Mesodermal cell (in vitro differentiated cells): ENCODE data around the gene STK39.

Source experiments
- H3K27ac ChIP-seq: 2 replicates; pipeline ENCODE4 v1.7.0; 2013; ENCODE audit warnings: mild to moderate bottlenecking, low read depth, low read length, moderate library complexity; ENCODE audit not compliant: severe bottlenecking
- H3K36me3 ChIP-seq: 2 replicates; pipeline ENCODE4 v1.7.1; 2013; ENCODE audit warnings: mild to moderate bottlenecking, low read length, moderate library complexity; ENCODE audit not compliant: control insufficient read depth, insufficient read depth
- H3K4me1 ChIP-seq: one replicate; pipeline ENCODE4 v1.7.1; 2013; ENCODE audit warnings: mild to moderate bottlenecking, low read length; ENCODE audit not compliant: insufficient read depth, control insufficient read depth, poor library complexity, severe bottlenecking
- H3K4me3 ChIP-seq: 2 replicates; pipeline ENCODE4 v1.7.0; 2013; ENCODE audit warnings: low read length, control low read depth, mild to moderate bottlenecking; ENCODE audit not compliant: insufficient read depth, poor library complexity, severe bottlenecking; ENCODE audit errors: extremely low read depth
- H3K9me3 ChIP-seq: 2 replicates; pipeline ENCODE4 v1.7.1; 2013; ENCODE audit warnings: mild to moderate bottlenecking, low read length, moderate library complexity; ENCODE audit not compliant: control insufficient read depth
- WGBS, 2 experiments: methylation state at CpG; one replicate each; pipeline ENCODE4 v1.1.5; 2013; ENCODE audit warnings: missing lambda C conversion rate in 2 of 2; ENCODE audit not compliant: insufficient coverage in 2 of 2; 5-methylcytosine and 5-hydroxymethylcytosine counted together

STK39 gene

DNA sequence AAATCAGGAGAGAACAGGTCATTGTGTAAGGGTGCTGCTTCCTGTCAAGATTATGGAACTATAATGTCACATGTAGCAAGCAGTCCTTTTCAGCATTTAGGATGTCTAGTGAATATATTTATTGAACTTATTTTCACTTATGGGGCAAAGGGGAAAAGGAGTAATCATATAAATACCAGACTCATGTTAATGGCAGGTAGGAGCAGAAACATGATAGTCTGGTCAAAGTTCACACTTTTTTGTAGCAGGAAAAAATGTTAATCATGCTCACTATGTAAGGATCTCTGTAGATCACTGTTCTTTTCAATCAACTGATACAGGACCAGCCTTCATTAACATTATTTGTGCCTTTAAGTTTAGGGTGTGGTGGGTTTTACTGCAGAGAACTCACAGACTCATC lies 219.0 kb downstream of the STK39 start:
- H3K4me1 ChIP-seq: peaks cover 8% of the 10 kb centered on the region

DNA sequence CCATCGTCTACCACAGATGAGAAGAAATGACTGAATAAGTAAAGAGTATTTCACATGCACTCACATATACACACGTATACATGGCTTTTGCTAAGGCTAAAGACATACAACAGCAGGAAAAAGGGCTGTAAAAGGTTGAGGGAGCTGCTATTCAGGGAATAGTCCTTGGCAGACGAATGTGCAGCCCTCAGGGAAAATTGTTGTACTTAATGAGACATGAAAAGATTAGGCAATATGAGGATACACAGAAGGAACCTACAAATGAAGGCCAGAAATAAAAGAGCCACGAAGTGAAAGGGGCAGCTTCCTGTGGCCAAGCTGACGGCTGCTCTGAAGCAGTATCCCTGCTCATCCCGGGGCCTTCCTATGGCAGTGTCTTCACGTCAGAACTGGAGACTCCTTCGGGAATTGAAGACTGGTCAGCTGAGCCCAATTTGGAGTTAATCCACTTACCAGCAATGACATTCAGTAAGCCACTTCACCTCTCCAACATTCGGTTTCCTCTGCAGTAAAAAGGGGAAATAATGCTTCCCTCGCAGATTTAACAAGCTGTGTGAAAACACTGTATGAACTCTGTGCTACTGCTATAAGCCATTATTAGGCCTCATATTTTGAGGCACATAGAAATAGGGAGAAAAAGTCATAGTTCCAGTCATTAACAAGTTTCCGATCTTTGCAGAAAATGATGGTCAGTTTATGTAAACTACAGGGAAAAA lies 221.8 kb downstream of the STK39 start:
- no peak overlapping the region for H3K27ac ChIP-seq
- H3K36me3 ChIP-seq: peaks cover 3% of the 10 kb centered on the region
- H3K9me3 ChIP-seq: no peaks in the 10 kb centered on the region
- H3K4me3 ChIP-seq: no peak overlapping the region
- 93% methylated on average over 8 to 9 of the region's 11 CpGs for WGBS, 2 experiments
- peaks cover 4% of the 10 kb centered on the region for H3K4me1 ChIP-seq

More for the DNA sequence above, 219.0 kb downstream of the STK39 start:
- Histone ChIP-seq H3K4me3 (no peak overlapping the region), H3K27ac (no peak overlapping the region), H3K9me3 (no peaks in the 10 kb centered on the region), H3K36me3 (peaks cover 3% of the 10 kb centered on the region)

DNA sequence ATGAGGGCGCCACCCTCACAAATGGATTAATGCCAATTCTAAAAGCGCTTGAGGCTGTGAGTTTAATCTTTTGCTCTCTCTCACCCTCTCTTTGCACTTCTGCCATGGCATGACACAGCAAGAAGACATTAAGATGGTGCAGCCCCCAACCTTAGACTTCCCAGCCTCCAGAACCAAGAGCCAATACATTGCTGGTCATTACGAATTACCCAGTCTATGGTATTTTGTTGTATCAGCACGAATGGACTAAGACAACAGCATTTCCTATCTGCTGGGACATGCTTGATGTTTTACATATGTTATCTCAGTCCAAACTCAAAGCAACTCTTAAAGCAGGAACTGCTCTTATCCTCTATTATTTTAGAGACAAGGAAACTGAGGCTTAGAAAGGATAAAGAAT lies 222.9 kb downstream of the STK39 start:
- Histone ChIP-seq H3K36me3 (peaks cover 3% of the 10 kb centered on the region), H3K4me1 (no peaks in the 10 kb centered on the region), H3K27ac (no peak overlapping the region), H3K4me3 (no peak overlapping the region), H3K9me3 (no peaks in the 10 kb centered on the region)
- WGBS, 2 experiments: 78 to 90% methylated on average over 2 to 3 of the region's 4 CpGs

DNA sequence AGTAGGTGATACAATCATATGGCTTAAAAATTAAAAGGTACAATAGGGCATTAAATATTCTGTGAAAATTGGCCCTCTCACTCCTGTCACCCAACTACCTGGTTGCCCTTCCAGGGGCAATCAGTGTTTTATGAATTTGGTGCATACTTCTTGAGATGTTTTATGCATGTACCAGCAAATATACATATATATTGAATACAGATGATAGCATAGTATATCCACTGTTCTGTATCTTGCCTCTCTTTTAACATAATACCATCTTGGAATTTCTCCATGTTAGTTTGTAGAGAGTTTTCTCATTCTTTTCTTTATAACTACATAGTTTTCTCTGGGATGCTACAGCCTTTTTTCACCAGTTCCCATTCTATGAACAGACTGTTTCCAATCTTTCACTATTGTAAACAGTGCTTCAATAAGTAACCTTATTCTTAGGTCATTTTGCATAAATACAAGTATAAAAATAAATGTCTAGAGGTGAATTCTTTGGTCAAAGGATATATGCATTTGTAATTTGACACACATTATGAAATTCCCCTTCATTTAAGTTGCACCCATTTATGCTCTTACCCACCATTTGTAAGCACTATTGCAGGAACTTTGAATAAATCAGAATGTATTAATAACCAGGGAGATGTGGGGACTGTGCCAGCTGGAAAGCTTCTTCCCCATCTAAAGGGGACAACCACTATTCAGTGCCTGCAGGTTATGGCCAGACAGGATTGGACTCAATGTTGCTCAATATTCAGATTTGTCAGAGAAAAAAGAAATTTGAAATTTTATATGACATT lies 225.4 kb downstream of the STK39 start:
- H3K27ac ChIP-seq: no peak overlapping the region
- H3K4me1 ChIP-seq: no peaks in the 10 kb centered on the region
- no peak overlapping the region for H3K4me3 ChIP-seq
- H3K36me3 ChIP-seq: peaks cover 3% of the 10 kb centered on the region
- H3K9me3 ChIP-seq: no peaks in the 10 kb centered on the region

DNA sequence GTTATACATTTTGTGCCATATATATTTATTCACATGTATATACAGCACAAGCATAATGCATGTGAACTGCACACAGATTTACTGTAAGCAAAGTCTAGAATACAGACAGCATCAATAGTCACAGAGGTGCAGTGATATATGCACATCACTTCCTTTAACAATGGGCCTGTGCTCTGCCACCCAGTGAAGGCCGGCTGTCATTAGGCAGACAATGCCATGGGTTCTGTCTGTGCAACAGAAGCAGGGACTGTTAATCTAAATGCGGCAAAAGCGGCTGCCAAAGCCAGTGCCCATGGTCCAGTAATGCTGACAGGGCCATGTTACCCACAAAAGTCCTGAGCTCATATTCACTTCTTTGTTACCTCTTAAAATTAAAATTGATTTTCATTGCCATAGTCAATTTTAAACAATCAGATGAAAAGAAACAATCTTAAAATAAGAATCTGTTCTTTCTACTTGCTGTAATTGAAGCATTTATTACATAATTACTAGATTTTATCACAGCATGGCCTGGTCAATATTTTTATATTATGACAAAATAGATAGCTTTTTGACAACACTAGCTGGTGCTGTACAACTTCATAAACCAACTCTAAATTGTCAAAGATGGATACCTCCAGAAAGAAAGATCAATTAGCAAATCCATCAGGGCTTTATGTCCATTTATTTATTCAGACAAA lies 232.0 kb downstream of the STK39 start:
- H3K27ac ChIP-seq: no peak overlapping the region
- WGBS, 2 experiments: 88 to 93% methylated on average over 3 of the region's 3 CpGs
- no peaks in the 10 kb centered on the region for H3K4me1 ChIP-seq
- no peaks in the 10 kb centered on the region for H3K36me3 ChIP-seq
- H3K9me3 ChIP-seq: no peaks in the 10 kb centered on the region
- no peak overlapping the region for H3K4me3 ChIP-seq

DNA sequence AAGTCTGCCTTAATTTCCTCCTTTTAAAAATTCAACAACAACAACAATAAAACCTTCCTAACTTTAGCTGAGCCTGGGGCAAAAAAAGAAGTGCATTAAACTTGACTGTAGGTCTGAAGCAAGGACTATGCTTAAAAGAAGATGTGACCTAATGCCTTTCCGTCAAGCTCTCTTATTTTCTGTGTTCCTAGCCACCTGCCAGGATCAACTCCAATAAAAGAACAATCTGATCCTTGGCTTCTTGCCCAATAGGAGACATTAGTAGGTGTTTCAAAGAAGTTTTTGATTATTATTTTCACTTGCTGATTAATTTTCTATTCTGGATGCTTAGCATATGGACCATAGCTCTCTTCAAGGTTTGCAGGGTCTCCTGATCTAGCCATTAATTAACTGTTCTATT lies 237.5 kb downstream of the STK39 start:
- no peaks in the 10 kb centered on the region for H3K36me3 ChIP-seq
- no peaks in the 10 kb centered on the region for H3K9me3 ChIP-seq
- no peaks in the 10 kb centered on the region for H3K4me1 ChIP-seq
- WGBS, 2 experiments: 100% methylated on average over 1 of the region's 1 CpG
- no peak overlapping the region for H3K27ac ChIP-seq
- H3K4me3 ChIP-seq: no peak overlapping the region

DNA sequence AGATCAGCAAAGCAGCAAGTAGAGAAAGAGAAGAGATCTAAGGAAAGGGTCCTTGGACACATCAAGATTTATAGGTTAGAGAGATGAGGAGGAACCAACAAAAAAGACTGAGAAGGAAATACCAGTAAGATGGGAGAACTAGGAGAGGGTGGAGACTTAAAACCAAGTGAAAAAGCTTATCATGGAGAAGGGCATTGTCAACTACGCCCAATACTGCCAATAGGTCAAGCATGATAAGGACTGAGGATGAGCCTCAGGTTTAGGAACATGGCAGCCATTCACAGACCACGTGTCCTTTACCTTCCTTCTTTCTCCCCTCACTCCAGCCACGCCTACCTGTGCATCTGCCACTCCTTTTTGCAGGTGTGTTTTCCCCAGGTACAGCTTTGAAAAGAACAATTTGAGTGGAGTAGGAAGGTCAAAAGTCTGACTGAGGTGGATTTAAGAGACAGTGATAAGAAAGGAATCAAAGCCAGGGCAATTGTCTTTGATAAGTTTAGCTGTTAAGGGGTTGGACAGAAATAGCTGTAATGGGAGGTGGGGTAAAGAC lies 238.7 kb downstream of the STK39 start:
- Histone ChIP-seq H3K36me3 (no peaks in the 10 kb centered on the region), H3K27ac (no peak overlapping the region)
- 79 to 90% methylated on average over 1 to 2 of the region's 3 CpGs for WGBS, 2 experiments

DNA sequence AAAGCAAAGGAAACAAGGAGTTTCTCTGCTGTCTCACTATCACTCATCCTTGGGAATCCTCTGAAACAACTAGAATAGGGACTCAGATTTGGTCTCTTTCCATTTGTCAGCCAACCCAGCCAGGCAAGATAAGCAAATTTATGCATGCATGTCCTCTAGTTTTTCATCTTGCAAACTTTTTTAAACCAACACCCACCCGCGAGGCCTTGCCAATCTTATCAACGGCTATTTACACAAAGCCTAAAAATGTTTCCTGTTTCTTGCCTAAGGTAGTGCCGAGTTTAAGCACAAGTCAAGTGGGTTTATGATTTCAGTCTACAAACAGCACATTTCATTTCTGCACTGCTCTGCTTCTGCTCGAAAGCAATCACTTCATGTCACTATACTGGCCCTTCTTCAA lies 240.9 kb downstream of the STK39 start:
- H3K9me3 ChIP-seq: no peaks in the 10 kb centered on the region
- H3K27ac ChIP-seq: no peak overlapping the region
- peaks cover 6% of the 10 kb centered on the region for H3K4me1 ChIP-seq
- WGBS, 2 experiments: 88 to 90% methylated on average over 3 to 5 of the region's 5 CpGs
- no peaks in the 10 kb centered on the region for H3K36me3 ChIP-seq
- H3K4me3 ChIP-seq: no peak overlapping the region

More for the DNA sequence above, 238.7 kb downstream of the STK39 start:
- H3K4me3 ChIP-seq: no peak overlapping the region
- H3K9me3 ChIP-seq: no peaks in the 10 kb centered on the region
- no peaks in the 10 kb centered on the region for H3K4me1 ChIP-seq

DNA sequence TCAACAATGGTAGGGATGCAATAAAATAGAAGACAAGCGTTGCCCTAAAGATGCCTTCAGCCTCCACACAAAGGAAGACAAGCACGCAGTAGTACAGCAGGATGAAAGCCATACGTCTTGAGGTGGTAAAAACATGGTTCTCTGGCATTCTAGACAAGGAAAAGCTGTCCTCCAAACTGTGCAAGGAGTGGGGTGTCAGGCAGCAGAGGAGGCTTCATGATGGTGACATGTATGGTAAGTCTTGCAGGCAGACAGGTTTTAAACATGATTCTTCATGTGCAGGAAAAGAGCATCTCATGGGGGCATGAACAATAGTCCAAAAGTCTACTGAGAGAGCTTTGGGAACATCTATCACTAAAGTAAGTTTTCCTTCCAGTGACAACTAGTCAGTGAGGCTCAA lies 241.8 kb downstream of the STK39 start:
- no peak overlapping the region for H3K4me3 ChIP-seq
- H3K27ac ChIP-seq: no peak overlapping the region
- H3K36me3 ChIP-seq: no peaks in the 10 kb centered on the region
- H3K4me1 ChIP-seq: peaks cover 6% of the 10 kb centered on the region
- 83 to 93% methylated on average over 1 to 2 of the region's 3 CpGs for WGBS, 2 experiments
- H3K9me3 ChIP-seq: no peaks in the 10 kb centered on the region

DNA sequence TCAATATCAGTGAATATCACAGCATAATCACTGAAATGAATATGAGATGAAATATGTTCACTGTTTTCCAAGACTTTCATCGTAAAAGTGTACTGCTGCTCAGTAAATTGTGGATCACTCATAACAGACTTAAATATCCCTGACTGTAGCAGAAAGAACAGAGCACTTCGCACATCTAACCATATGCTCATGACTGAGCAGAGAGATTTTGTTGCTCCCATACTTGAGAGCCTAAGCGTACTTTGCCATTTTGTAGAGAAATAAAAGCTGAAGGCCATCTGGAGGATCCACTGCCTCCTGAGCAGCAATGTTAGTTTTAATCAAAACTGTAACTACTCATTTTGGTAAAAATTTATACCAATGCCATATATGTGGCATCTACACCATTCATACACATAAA lies 243.5 kb downstream of the STK39 start:
- 90% methylated on average over 2 of the region's 3 CpGs; no CpG with 5 or more reads in 1 of the 2 experiments for WGBS, 2 experiments
- Histone ChIP-seq H3K27ac (no peak overlapping the region), H3K4me1 (peaks cover 6% of the 10 kb centered on the region), H3K4me3 (no peak overlapping the region), H3K36me3 (peaks cover 4% of the 10 kb centered on the region), H3K9me3 (no peaks in the 10 kb centered on the region)
